ENCODE data around the gene EPHB3. TPM values are rescaled to one million over a fixed set of nuclear protein-coding genes. Genes with fewer than 3 reads are reported as not detected.

Gene EPHB3
- polyA plus RNA-seq (ENCODE audit: insufficient read length), result 42.4 TPM

DNA sequence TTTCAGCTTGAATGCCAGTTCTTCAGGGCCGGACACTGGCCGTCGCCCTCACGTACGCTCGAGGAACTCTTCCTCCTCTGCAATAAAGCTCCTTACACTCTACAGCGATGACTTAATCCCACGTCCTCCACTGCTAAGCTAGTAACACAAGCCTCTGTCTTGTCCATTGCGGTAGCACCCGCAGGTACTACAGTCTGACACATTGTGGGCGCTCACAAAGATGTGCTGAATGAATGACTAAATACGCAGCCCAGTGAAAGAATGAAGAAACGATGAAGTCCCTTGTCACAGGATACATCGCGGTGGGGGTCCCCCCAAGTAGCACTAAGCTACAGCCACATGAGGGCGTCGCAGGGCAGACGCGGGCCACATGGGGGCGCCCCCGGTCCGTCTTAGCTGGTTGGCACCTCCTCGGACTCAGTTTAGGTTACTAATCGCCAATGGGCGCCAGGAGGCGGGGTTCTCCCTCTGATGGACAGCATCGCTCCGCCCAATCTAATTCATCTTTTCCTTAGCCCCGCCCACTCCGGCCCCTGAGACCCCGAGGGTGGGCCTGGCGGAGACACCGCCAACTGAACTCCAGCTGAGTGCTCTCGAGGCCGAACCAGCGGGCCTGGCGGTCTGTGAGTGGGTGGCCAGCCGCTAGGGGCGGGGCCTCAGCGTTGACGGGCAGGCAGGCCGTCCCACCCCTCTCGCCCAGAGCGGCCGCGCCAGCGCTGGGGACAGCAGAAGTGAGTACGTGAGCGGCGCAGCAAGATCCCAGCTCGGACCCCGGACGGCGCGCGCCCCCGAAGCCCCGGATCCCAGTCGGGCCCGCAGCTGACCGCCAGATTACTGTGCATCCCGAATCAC lies at the start of gene EPHB3:
EPHB3 (plus strand) TSS at position 725 of the 852 bp plus-strand sequence. CDS start 451 bp downstream, outside the sequence.
- peak; percentile 100 for DNase-seq

DNA sequence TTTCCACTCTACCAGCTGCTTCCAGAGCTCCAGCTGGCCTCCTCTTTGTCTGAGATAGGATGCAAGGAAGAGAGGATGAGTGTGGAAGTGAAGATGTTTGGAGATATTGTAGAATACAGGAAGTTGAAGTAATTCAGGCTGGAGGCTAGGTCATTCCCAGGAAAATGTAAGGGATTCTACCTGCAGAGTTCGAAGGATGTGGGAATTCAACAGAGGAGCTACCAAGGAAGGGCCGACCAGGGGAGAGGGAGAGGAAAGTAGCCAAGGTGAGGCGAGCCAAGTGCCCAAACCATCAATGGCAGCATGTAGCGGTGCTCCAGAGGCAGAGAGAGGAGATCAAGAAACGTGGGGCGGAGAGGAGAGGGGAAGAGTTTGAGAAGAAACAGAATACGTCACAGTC lies 49.0 kb upstream of the EPHB3 start:
- DNase-seq, result no peak

DNA sequence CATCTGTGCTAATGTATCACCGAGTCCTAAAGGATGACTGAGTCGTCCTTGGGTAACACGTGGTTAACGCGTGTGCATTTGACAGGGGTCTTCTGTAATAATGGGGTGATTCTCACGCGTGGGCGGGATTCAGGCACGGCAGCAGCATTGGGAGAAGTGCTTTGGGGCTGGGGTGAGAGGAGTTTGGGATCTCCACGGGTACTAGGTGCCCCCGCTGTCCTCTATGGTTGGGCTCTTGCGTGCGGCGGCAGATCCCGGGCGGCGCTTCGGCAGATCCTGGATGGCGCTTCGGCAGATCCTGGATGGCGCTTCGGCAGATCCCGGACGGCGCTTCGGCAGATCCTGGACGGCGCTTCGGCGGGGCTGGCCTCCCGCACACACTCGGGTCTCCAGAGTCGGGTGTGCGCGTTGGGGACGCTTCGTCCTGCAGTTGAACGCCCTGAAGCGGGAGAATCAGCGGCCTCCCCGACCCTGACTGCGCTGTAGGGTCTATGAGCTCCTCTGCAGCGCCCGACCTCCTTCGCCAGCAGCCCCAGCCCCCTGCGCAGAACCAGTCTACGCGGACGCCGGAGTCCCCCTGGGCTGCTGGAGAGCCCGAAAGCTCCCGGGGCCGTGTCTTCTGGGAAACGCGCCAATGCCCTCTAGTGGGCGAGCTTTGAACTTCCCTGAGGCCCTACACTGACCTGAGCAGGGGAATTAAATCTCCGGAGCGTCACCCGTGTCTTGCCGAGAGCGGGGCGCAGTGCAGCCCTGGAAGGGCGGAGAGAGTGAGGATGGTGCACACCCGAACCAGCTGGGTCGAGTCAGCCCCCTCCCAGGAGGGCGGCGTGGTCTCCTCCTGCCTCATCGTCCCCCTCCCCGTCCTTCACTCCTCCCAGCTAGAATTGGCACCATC lies 48.1 kb upstream of the EPHB3 start:
- DNase-seq, result peak; percentile 75

DNA sequence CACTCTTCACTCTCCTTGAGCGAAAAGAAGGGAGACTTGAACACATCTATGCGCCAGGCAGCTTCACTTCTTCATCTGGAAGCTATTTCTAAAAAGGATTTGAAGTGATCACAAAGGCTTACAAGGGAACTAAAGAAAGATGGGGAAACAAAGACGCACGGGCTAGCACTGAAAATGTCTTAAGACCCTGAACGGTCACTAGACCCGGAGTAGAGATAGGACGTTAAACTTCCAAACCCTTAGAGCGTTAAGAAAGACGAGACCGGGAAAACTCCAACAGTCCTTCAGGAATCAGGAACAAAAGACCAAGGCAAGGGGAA lies 47.5 kb upstream of the EPHB3 start:
- DNase-seq, result no peak

DNA sequence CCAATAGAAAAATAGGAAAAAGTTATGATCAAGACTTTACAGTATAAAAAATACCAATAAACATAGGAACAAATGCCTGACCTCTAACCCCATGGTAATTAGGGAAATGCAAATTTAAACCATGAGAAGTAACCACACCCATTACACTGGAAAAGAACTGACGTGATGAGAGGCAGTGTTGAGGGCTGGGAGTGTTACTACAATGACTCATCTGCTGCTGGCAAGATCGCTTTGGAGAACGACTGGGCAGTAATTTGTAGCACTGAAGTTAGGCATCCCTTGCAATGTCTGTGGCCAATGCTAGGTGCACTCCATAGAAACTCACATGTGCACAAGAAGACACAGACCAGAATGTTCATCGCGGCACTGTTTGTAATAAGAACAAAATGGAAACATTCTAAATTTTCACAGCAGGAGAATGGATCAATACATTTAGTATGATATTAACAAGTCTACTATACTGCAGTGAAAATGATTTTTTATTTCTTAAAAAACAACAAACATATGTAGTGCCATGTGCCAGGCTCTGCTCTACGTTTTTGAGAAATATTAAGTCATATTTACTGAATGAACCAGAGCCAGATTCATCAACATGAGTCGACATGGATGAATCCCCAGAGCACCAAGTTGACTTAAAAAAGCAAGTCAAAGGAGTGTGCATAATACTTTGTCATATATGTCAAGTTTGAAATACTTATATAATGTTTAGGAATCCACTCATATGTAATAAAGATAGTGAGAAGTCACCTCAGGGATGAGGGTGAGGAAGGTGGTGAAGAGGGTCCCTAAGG lies 37.6 kb upstream of the EPHB3 start:
- no peak for DNase-seq

DNA sequence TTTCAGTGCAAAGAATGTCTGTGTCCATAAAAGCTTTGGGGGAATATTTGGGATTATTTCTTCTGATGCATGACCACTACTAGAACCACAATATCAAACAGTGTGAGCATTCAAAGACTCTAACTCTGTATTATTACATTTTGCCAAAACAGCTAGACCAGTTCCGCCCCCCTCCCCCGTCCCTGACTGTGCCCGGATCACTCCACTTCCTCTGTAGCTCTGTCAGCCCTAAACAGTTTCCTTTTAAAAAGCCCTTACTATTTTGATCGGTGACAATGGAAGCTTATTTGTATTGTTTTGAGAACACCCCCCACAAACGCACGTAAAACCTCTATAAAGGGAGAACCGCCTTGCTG lies 36.6 kb upstream of the EPHB3 start:
- DNase-seq, result no peak

DNA sequence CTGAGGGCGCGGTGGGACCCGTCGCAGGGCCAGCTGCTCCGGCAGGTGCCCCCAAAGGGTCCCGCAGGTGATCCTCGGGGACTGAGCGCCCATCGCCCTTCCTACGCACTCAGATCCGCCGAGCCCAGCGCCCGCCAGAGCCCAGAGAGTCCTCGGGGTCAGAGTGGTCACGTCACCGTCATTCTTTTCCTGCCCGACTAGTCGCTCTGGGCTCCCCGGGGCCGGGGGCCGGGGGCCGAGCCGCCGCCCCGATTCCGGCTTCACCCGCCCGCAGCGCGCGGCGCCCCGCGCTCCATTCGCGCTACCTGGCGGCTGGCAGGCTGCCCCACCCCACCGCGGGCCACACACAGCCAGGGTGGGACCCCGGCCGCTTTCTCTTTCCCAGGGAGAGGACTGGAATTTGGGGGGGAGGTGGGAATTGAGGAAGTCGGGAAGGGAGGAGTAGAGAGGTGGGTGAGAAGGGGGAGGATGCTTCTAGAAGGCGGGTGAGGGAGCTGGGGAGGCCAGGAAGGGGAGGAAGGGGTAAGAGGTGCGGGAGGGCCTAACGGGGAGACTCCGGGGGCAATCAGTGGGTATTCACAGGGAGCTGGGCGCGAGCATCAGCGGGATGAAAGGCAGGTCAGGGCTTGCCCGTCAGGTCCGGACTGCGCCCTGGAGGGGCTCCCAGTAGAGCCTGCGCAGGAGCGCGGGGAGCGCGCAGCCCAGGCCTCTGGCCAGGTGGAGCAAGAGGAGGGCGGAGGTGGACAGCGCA lies 36.1 kb upstream of the EPHB3 start:
- DNase-seq, result no peak

DNA sequence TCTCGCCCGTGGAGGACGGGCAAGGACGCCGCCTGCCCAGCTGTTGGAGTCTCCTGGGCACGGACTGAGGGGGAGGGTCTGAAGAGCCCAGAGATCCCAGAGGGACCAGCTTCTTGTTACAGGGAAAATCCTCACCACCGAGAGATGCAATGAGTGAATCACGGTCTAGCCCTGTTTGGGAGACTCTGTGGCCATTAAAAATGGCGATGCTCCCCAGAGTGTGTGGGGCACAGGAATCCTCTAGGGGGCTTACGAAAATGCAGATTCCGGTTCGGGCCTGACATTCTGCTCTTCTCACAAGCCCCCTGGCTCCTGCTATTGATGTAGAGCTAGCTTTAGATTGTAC lies 35.5 kb upstream of the EPHB3 start:
- no peak for DNase-seq

DNA sequence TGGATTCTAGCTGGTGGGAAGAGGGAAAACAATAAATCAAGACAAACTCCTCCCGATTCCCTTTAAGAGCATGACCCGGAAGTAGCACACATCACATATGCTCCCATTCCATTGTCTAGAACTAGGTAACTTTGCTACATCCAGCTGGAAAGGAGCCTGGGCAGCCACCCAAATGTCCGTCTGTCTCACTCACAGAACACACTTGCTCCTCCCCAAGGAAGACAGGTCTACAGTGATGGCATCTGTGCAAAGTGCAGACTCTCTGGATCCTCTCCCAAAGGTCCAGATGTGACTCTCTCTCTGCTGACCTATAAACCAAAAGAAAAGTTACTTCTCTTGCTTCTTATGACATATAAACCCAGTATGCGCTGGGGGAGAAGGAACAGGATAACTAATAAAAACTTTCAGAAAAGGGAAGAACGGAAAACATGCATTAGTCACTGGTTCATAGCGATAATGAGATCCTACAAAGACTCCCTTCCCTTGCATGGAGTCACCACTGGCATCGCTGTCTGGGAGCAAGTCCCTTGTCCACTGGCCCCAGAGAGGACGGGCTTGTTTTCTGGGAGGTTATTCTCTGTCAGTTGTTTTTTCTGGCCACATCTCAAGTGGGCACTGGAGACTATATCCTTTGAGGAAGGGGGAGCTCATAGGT lies 29.8 kb upstream of the EPHB3 start:
- no peak for DNase-seq

DNA sequence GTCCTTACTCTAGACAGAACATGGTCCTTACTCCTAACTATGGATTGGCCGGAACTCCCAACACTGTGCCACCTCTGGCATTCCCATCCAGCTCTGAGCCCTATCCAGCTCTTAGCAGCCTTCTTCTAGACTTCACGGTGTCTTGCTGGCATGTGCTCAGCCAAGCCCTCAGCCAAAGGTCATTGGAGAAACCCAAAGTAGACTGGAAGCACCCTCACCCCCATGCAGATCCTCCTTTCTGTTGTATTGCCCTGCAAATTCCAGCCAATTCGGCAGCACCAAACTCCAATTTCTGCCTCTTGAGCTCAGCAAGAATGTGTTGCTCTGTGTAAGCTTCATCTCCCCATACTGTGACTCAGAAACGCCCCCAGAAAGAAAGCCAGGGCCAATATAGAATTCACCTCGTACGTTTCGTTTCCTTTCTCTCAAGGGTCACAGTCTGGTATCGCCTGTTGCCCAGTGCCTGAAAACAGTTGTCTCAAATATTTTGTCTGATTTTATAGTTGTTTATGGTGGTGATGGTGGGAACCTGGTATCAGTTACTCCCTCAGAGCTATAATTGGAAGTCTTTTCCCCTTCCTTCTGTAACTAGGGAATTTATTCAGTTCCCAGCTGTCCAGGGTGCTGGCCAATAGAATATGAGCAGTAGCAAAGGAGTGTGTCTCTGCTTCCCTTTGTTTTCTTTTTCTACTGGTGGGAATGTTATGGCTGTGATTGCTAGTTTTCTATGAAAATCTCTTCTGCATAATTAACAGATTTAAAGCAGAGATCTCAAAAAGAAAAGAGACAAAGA lies 28.4 kb upstream of the EPHB3 start:
- DNase-seq, result no peak

DNA sequence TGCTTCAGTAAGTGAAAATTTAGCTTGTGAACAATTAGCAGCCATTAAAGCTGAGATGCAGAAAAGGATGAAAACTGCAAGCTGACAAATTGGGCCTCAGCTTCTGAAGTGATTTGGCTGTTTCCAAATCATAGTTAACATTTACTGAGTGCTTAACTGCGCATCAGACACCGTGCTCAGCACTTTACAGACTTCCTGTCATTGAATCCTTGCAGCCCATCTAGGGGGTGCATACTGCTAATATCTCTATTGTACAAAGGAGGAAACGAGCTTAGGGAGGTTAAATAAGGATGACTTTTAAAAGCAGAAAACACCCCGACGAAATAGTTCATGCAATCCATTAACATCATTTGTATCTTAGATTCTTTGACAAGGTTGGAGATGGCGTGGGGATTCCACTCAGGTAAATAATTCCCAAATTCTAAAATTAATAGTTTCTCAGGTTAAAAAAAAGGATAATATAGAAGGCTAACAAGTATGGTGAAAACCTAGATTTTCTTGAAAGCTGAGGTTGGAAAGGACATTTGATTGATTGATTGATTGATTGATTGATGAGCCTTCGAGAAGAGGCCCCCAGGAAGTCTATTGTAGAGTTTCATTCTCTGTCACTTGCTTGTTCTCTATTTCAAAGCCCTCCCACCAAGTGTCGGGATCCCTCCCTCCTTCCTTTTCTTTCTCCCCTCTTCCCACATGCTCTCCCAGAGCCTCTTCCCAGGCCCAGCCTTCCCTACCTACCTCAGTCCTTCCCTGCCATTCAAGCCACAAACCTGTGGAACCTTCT lies 23.5 kb upstream of the EPHB3 start:
- no peak for DNase-seq

DNA sequence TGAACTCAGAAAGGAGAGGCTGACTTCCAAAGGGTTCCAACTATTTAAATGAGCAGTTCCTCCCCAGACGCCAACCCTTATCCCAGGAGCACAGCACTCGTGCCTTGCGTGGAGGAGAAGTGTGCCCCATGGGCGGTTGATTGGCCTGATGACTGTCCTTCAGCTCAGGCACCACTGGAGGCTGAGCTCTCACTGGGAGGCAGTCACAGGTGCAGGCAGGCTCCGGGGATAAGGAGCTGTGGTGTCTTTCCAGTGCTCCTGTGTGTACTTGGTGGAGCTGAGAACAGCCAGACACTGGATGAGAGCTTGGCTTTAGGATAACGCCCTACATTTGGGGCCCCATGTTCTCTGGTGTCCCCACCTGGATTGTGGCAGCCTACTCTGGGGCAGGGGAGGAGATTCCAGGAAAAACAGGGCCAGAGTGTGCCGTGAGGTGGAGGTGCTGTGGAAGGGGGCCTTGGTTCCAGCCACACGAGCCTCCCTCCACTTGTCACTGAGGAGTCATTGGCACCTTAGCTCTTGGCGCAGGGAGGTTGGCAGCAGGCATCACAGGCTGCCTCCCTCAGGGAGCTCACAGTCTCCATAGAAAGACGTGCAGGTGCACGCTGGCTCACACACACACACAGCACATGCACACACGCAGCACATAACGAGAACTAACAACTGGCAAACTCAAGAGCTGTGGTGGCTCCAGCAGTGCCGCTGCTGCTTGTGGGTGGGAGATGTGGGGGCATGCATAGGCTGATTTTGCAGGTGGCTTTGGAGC lies 22.7 kb upstream of the EPHB3 start:
- DNase-seq, result no peak

DNA sequence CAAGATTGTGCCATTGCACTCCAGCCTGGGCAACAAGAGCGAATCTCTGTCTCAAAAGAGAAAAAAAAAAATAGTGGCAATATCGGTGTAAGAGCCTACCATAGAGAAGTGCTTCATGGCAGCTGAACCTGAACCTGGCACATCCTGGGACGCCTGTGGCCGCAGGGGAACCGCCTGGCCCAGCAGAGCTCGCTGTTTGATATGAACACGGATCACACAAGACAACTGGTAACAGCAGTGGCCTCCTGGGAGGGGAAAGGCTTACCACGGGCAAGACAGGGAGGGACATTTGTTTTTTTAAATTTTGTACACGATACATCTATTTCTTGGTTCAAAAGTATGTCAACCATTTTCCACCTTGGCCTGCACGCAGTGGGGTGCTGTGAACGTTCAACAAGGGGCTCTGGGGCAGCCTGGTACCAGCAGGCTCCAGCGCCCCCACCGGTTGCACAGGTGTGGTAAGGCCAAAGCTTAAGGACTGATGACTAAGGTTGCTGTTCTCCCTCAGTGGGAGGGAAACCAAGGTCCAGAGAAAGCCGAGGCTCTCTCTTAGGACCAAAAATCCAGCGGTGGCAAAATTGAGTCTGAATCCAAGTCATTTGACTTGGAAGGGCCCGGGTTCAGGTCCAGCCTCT lies 21.7 kb upstream of the EPHB3 start:
- no peak for DNase-seq

DNA sequence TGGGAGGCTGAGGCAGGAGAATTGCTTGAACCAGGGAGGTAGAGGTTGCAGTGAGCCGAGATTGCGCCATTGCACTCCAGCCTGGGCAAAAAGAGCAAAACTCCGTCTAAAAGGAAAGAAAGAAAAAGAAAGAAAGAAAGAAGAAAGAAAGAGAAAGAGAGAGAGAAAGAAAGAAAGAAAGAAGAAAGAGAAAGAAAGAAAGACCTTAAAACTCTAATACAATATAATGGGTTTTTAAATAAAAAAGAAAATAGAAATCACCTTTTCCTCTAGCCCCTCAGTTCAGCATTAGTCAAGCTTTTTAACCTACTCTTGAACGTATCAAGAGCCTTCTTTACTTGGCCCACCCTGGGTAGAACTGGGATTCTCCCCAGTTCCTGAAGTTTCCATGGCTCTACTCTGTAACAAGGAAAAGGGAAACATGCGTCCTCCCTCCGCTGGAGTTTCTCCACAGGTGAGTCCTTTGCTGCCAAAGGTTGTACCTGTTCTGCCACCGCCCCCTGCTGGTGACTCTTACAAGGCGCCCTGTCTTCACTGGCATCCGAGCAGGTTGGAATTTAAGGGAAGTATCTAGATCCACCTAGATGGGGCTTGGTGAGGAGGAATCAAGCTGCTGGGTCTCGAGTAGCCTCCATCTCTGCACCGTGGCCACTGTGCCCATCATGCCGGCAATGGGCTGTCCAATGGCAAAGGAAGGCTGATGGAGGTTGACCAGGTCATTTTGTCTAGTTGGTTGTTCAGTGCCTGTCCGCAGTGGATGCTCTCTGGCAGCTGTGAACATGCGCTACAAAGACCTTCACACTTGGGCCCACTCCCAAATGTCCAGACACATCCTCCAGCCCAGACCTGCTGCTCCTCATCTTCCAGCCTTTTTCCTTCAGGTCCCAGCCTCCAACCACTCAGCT lies 20.6 kb upstream of the EPHB3 start:
- DNase-seq, result no peak

DNA sequence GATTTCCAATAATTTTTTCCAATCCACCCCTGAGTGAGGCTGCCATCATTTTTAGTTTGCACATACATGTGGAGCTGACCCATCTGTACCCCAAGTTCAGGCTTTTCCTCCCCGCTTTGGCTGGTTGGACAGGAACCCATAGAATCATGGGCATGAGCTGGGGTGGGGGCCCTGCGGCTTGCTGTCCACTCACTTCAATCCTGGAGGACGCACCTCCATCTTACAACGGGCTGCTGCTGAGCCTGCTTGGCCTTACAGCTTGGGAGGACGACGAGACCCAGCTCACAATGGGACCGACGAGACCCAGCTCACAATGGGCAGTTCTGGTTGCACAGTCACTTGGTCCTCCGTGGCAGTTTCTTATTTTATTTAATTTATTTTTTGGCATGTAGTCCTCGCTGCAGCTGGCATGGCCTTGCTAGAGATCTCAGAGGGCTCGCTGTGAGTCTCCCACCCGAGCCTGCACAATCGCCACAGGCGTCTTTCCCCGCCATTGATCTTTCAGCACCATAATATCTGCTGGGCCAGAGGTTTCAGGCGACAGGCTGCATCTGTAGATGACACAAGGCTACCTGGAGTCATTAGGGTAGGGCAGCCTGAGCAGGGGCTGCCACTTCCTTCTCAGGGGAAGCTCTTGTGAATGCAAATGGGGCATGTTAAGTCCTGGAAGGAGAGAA lies 19.6 kb upstream of the EPHB3 start:
- DNase-seq, result no peak

DNA sequence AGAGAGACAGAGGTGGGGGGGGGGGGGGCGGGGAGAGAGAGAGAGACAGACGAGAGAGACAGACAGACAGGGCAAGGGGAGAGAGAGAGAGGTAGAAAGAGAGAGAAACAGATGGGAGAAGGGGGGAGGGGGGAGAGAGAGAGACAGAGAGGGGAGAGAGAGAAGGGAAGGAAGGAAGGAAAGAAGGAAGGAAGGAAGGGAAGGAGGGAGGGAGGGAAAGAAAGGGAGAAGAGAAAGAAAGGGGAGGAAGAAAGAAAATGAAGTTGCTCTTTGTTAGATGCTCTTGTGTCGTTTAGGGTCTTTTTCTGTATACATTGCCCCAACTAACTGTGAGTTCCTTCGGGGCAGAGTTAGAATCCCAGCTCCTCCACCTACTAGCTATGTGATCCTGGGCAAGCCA lies 19.0 kb upstream of the EPHB3 start:
- no peak for DNase-seq

DNA sequence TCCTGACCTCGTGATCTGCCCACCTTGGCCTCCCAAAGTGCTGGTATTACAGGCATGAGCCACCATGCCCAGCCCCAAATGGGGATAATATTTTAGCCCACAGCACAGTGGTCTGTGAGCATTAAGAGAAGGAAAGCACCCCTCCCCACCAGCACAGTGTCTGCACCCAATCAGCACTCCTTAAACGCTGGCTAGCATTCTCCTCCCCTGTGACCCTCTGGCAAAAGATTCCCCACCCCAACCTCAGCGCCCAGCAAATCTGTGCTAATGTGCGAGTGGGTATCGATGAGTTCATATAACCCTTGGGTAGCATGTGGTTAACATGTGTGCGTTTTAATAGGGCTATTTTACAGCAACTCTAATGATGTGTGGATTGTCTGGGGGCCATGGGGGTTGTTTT lies 18.3 kb upstream of the EPHB3 start:
- DNase-seq, result no peak
